Fibroblast of villous mesenchyme (primary cell): ENCODE data around the gene PRPF40B. TPM values are rescaled to one million over a fixed set of nuclear protein-coding genes. Genes with fewer than 3 reads are reported as not detected.
A peak's percentile ranks its signal among the peaks of the same experiment; 100 is the strongest.

ENCODE experiments used
- DNase-seq: peaks from one replicate; pipeline ENCODE4 v3.0.0-alpha.2; 2010; ENCODE audit warnings: low read depth
- H3K4me3 ChIP-seq: 2 replicates; pipeline ENCODE4 v1.5.1; 2011; ENCODE audit warnings: low read depth, mild to moderate bottlenecking, low read length
- CTCF ChIP-seq: IDR thresholded peaks from 2 replicates; pipeline ENCODE4 v1.5.1; 2012; ENCODE audit warnings: low read depth, mild to moderate bottlenecking, low read length; ENCODE audit not compliant: insufficient read depth
- total RNA-seq: library from RNA; depleted of rRNA; stranded (reverse); fragments of >200 nt; gene quantifications from 2 replicates; pipeline ENCODE4 v1.2.3, GENCODE V29; 2012

The PRPF40B gene
- 8.2 and 11.3 TPM in 2 replicates for total RNA-seq

GRCh38 chr12:49623142-49623904, at the start of gene PRPF40B:
Gene PRPF40B, plus strand, starts transcription at chr12:49623561. Its CDS starts 30 bp downstream, at chr12:49623591.
- peak; percentile 52 for TF ChIP-seq CTCF
- DNase-seq, result peak; percentile 82

GRCh38 chr12:49577589-49578315, 45.6 kb upstream of the PRPF40B start:
- TF ChIP-seq CTCF, result no peak
- DNase-seq, result no peak
- H3K4me3 ChIP-seq, result no peak overlapping the region

More at GRCh38 chr12:49623142-49623904, at the start of gene PRPF40B:
- H3K4me3 ChIP-seq, result peak within 1 kb of the TSS; percentile 69

- no peak for TF ChIP-seq CTCF
- DNase-seq, result no peak
- H3K4me3 ChIP-seq, result no peak overlapping the region
Measured at GRCh38 chr12:49578471-49579112, 44.8 kb upstream of the PRPF40B start.

- peak; percentile 73 for DNase-seq
- peak; percentile 96 for TF ChIP-seq CTCF
- no peak overlapping the region for H3K4me3 ChIP-seq
Measured at GRCh38 chr12:49580572-49581535, 42.5 kb upstream of the PRPF40B start.

GRCh38 chr12:49582201-49582600, 41.2 kb upstream of the PRPF40B start:
- H3K4me3 ChIP-seq, result no peak overlapping the region
- no peak for DNase-seq

More at GRCh38 chr12:49582201-49582600, 41.2 kb upstream of the PRPF40B start:
- TF ChIP-seq CTCF, result no peak
